Hematopoietic multipotent progenitor cell treated with erythropoietin and hydrocortisone succinate and interleukin-3 and kit ligand, for 8 days (in vitro differentiated cells): Measurements from ENCODE around the gene NT5C.

Source experiments
- DNase-seq: peaks from one replicate; pipeline ENCODE4 v3.0.0-alpha.2; 2015

The NT5C gene

GRCh38 chr17:75114552-75115314 is 16.8 kb downstream of the NT5C start:
- peak; percentile 63 for DNase-seq

GRCh38 chr17:75113798-75114551 is 17.6 kb downstream of the NT5C start:
- DNase-seq: peak; percentile 93

GRCh38 chr17:75111777-75112335 is 19.7 kb downstream of the NT5C start:
- DNase-seq: no peak

DNA sequence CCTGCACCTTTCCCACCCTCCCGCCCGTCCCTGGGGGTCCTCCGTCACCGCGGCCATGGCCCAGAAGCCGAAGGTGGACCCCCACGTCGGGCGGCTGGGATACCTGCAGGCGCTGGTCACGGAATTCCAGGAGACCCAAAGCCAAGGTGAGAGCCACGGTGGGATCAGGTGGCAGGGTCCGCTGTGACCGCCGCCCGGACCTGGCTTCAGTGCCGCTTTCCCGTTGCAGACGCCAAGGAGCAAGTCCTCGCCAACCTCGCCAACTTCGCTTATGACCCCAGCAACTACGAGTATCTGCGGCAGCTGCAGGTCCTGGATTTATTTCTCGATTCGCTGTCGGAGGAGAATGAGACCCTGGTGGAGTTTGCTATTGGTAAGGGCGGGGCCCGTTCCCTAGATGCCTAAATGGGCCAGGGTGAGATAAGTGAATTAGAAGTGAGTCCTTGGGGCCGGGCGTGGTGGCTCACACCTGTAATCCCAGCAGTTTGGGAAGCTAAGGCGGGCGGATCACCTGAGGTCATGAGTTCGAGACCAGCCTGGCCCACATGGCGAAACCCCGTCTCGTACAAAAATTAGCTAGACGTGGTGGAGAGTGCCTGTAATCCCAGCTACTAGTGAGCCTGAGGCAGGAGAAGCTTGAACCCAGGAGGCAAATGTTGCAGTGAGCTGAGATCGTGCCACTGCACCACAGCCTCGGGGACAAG is 21.2 kb downstream of the NT5C start:
- DNase-seq: peak; percentile 55

GRCh38 chr17:75109407-75110233 is 21.9 kb downstream of the NT5C start, which contains the start of gene ARMC7:
TSS of gene ARMC7 (plus strand) at chr17:75109969. CDS start at chr17:75110289, 320 bp downstream.
- peak; percentile 83 for DNase-seq

DNA sequence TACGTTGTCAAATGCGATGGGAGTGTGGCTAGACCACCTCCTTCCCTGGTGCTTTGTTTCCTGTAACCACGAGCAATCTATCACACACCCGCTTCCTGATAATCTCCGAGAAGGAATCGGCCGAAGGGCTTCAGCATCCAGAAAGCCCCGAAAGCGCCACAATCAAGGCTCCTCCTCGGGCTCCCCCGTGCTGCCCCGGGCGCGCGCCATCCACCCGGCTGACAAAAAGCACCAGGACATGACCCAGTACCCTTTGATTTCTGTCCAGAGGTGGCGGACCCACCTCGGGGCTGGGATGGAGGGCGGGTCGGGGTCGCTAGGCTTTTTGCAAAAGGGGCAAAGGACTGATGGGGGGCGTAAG is 22.5 kb downstream of the NT5C start:
- no peak for DNase-seq

DNA sequence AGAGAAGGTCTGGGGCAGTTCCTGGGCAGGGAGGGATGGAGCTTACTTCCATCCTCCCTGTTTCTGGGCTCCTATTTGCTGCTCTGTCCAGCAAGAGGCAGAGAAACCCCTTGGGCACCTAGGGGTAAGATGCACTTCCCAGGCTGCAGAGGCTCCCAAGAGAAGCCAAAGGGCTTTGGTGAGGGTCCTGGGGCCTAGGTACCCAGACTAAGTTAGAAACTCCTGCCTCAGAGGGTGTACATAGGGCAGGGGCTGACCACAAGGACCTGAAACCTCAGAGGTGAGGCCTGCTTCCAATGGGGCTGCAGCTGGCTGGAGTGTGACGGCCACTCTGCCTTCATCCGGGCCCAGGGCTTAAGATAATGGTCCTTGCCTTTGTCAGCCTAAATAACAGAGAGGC is 23.3 kb downstream of the NT5C start:
- no peak for DNase-seq

- DNase-seq: peak; percentile 51
Observed at GRCh38 chr17:75105126-75106080, 26.1 kb downstream of the NT5C start.

- no peak for DNase-seq
Observed at GRCh38 chr17:75103601-75104554, 27.7 kb downstream of the NT5C start.

DNA sequence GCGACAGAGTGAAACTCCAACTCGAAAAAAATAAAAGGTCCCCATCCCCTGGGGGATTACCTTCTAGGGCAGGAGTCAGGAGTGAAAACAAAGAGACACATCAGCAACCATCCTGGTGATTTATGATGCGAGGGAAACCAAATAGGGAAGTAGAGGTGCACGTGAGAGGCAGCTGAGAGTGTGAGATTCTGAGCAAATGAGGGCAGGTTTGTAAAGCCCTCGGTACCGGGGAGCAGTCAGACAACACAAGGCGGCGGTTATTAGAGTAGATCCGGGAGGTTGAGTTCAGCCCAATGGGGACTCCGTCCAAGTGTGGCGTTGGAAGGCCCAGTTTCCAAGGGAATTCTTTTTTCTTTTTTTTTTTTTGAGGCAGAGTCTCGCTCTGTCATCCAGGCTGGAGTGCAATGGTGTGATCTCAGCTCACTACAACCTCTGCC is 29.1 kb downstream of the NT5C start:
- no peak for DNase-seq

GRCh38 chr17:75099881-75100595 is 31.5 kb downstream of the NT5C start:
- DNase-seq: no peak

DNA sequence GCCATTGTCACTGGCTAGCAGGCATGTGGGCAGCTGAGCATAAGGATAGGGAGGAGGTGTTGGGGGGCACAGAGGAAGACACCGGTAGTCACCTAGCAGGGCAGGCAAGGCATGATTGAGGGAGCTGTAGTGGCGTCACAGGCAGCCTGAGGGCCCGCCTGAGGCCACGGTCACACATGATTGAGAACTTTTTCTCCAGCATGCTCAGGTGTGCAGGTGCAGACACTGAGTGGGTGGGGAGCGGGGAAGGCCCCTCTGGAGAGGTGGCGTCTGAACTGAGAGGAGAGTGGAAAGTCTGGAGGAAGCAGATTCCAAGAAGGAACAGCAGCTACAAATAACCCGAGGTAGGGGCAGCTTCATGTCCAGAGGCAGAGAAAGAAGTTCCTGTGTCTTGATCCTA is 32.7 kb downstream of the NT5C start:
- DNase-seq: no peak

DNA sequence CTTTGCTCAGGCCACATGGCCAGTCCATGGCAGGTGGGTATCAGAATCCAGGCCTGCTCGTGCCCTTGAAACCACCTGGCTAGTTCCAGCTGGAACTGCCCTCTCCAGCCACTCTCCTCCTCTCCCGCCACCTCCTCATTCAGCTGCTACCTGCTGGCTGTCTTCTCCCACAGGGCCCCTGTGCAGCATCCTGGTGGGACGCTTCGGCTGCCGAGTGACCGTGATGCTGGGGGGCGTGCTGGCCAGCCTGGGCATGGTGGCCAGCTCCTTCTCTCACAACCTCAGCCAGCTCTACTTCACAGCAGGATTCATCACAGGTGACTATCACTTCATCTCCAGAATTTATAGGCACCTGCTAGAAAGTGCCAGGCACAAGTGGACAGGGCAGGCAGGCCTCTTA is 33.7 kb downstream of the NT5C start:
- DNase-seq: no peak

DNA sequence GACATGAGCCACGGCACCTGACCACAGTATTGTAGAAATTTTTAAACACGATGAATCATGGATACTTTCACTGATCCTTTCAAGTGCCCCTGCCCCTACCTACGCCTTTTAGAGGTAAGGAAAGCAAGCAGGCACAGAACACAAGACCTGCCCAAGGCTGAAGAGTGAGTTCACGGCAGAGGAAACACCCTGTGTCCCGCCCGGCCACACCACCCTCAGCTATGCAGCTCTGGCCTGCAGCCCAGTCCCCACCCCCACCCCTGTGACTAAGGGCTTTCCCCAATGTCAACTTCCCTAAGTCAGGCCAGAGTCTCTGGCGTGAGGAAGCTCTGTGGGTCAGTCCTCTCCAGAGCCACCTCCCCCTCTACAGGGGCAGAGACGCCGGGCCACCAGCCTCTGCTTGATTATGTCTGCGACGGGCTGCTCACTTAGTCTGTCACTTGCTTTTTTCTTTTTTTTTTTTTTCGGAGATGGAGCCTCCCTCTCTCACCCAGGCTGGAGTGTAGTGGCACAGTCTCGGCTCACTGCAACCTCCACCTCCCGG is 35.4 kb downstream of the NT5C start:
- peak; percentile 90 for DNase-seq

DNA sequence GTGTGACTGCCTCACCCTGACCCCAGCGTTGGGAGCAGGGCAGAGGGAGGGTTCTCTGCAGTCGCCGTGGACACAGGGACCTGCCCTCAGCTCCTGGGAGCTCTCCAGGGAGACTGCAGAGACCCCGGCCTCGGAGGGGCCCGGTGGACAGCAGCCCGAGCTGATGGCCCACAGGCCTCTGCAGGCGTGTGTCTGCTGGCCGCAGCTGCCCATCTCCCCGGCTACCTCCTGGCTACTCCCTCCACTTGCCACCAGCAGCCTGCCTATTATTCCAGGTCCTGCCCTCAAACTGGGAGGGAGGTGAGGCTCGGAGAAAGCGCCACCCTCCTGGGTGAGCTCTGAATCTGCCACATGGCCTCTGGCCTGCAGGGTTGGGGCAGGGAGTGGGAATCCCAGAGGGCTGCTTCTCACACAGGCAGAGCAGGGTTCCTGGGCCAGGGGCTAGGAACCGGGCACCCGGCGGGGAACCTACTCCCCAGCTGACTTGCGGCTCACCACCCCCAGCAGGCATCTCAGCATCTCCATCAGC is 36.6 kb downstream of the NT5C start:
- no peak for DNase-seq

GRCh38 chr17:75093548-75094158 is 37.9 kb downstream of the NT5C start:
- DNase-seq: no peak

DNA sequence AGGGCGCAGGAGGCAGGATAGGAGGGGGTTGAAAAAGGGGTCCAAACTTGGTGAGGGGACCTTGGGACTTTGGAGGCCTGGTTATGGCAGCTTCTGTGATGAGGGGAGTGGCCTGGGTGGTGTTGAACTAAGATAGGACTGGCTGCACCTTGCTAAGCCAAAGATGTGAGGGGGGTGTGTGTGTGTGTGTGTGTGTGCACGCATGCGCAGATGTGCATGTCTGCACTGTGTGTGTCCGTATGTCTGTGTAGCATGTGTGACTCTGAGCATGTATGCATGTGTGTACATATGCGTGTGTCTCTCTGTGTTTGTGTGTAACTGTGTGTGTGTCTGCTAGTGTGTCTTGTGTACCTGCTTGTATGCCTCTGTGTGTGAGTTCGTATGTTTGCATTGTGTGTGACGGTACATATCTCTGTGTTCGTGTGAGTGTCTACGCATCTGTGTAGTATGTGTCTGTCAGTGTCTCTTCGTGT is 39.7 kb downstream of the NT5C start:
- DNase-seq: peak; percentile 51
